PC-9 (cell line): Measurements from ENCODE around the gene FRMD4B.

Source experiments
- CTCF ChIP-seq: fragments of 200-600 bp; sonication (generic); conservative IDR thresholded peaks from 2 replicates; pipeline ENCODE4 v1.6.1; 2017; ENCODE audit warnings: mixed run types, antibody characterized with exemption, mild to moderate bottlenecking, moderate library complexity
- EZH2 ChIP-seq: fragments of 200-600 bp; sonication (generic); IDR thresholded peaks from 2 replicates; pipeline ENCODE4 v1.8.0; 2017; ENCODE audit warnings: antibody characterized with exemption, low read depth

GRCh38 chr3:69239063-69239462, 146.8 kb downstream of the FRMD4B start:
- TF ChIP-seq CTCF (no peak), EZH2 (no peak)
